DOHH2 (cell line): ENCODE data around the gene SMC1B.

Source experiments
- EZH2phosphoT487 ChIP-seq: fragments of 200-600 bp; sonication (generic); IDR thresholded peaks from 2 replicates; pipeline ENCODE4 v1.6.1; 2017; ENCODE audit warnings: borderline replicate concordance, mild to moderate bottlenecking, antibody characterized with exemption, low read length, moderate library complexity, mixed read lengths
- TF ChIP-seq, protein P1 (sequence below): fragments of 200-600 bp; sonication (generic); IDR thresholded peaks from one replicate; pipeline ENCODE4 v1.5.1; 2014; ENCODE audit warnings: antibody characterized with exemption, mild to moderate bottlenecking, low read depth, low read length; ENCODE audit not compliant: poor library complexity, severe bottlenecking

DNA sequence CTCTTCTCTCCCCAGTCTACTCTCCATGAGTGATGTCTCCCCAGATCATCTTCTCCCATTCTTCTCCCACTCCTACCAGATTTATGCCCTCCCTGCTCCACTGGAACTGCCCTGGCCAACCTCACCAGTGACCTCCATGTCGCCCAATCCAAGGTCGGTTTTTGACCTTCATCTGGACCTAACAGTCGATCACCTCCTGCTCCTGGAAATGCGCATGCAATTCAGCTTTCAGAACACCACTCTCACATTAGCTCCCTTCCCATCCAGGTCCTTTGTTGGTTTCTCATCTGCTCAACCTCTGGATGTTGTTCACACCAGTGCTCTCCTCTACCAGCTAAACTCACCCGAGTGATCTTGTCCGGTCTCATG, 5.4 kb upstream of the SMC1B start:
- TF ChIP-seq, protein P1, sequence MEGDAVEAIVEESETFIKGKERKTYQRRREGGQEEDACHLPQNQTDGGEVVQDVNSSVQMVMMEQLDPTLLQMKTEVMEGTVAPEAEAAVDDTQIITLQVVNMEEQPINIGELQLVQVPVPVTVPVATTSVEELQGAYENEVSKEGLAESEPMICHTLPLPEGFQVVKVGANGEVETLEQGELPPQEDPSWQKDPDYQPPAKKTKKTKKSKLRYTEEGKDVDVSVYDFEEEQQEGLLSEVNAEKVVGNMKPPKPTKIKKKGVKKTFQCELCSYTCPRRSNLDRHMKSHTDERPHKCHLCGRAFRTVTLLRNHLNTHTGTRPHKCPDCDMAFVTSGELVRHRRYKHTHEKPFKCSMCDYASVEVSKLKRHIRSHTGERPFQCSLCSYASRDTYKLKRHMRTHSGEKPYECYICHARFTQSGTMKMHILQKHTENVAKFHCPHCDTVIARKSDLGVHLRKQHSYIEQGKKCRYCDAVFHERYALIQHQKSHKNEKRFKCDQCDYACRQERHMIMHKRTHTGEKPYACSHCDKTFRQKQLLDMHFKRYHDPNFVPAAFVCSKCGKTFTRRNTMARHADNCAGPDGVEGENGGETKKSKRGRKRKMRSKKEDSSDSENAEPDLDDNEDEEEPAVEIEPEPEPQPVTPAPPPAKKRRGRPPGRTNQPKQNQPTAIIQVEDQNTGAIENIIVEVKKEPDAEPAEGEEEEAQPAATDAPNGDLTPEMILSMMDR, result no peak
- no peak for TF ChIP-seq EZH2phosphoT487
